Peyer's patch (tissue), 4 donors: ENCODE results near the gene ADAM15.

ENCODE experiments used
- CTCF ChIP-seq, 6 experiments: fragments of 450-650 bp in 4 of 6; fragments of 200-600 bp in 2 of 6; sonication (generic) in 1 of 6; IDR thresholded peaks; one replicate each; pipeline ENCODE4 v1.5.1; 2017 to 2019; ENCODE audit warnings: antibody characterized with exemption in 6 of 6, mild to moderate bottlenecking in 3 of 6, moderate library complexity in 1 of 6
- POLR2A ChIP-seq, 2 donors: fragments of 450-650 bp; IDR thresholded peaks; one replicate each; pipeline ENCODE4 v1.5.1; 2017; ENCODE audit warnings: antibody characterized with exemption in 2 of 2, mild to moderate bottlenecking in 2 of 2, moderate library complexity in 2 of 2

GRCh38 chr1:155006601-155007101, 44.5 kb upstream of the ADAM15 start:
- no peak for TF ChIP-seq POLR2A (IDR thresholded peaks at IDR 0.05)
- no peak for TF ChIP-seq CTCF (IDR thresholded peaks at IDR 0.05)
